ENCODE data around the gene TLCD3A. TPM values are rescaled to one million over a fixed set of nuclear protein-coding genes. Genes with fewer than 3 reads are reported as not detected.

Gene TLCD3A
- total and polyA plus RNA-seq, 2 donors (not counting 3 experiments of a cell fraction or from before 2014, with no cell fraction given): 36.6 to 54.1 TPM

DNA sequence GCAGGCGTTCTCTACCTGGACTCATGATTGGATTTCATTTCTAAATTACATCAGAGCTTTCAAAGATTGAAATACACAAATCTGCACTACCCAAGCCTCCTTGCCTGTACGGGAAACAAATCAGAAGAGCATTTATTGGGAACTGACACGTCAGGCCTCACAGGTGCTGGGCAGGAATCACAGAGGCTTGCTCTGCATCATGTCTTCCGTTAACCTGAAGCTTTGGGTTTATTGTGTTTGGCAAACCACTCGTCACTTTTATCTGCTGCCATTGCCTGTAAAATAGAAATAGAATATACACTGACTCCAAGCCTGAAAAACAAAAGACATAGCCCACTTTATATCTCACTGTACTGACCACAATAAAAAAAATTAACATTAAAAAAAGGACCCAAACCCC lies 27.6 kb downstream of the TLCD3A start:
- POLR2A ChIA-PET: interaction anchor here (0.6 kb wide), 1 partner anchor 336 kb away, joined by 6 read pairs; no protein-coding TSS in a partner anchor
- no peaks in the 10 kb centered on the region for H3K9me3 ChIP-seq (replicated peaks; ENCODE audit: control insufficient read depth, insufficient read depth, low read length)
- dilution Hi-C loops (cut with MboI; ENCODE audit: extremely low pct_ligation_motif_present, low sequenced_read_pairs): no loop called here

More for the DNA sequence above, 27.6 kb downstream of the TLCD3A start:
- BruUV-seq (replicated peaks): no TSS peak
- H3K36me3 ChIP-seq (ENCODE audit: control insufficient read depth in 2 of 2, extremely low read depth in 1 of 2, insufficient read depth in 2 of 2, low read length in 2 of 2): peaks cover 9 to 20% of the 10 kb centered on the region in 2 experiments
- peaks cover 9% of the 10 kb centered on the region for H3K4me1 ChIP-seq (ENCODE audit: control insufficient read depth, extremely low read depth, insufficient read depth, low read length)
- H2AFZ ChIP-seq (ENCODE audit: low read depth, low read length): no peak overlapping the region
- intact Hi-C loops (cut with micrococcal nuclease): no loop called here
- no peak overlapping the region for H3K4me2 ChIP-seq (ENCODE audit: insufficient read depth, low read length)
- no peaks in the 10 kb centered on the region for H4K20me1 ChIP-seq (replicated peaks; ENCODE audit: control insufficient read depth, extremely low read depth, insufficient read depth, low read length)
- DNase-seq (ENCODE audit: low read depth, low spot score) (no peak), FAIRE-seq (no peak)
- H3K4me3 ChIP-seq (replicated peaks in 1 of 3; ENCODE audit: insufficient read depth in 1 of 3, low read depth in 1 of 3, low read length in 3 of 3): no peak overlapping the region
- no peak overlapping the region for H3K9ac ChIP-seq (replicated peaks; ENCODE audit: extremely low read depth, insufficient read depth, low read length)
- no peaks in the 10 kb centered on the region for H3K27me3 ChIP-seq (ENCODE audit: control insufficient read depth in 2 of 2, insufficient read depth in 2 of 2, low read length in 2 of 2)
- no peaks in the 10 kb centered on the region for H3K9me1 ChIP-seq (replicated peaks; ENCODE audit: control insufficient read depth, extremely low read depth, insufficient read depth, low read length)
- H3K27ac ChIP-seq (ENCODE audit: insufficient read depth, low read depth, low read length): no peak overlapping the region
- no peaks in the 10 kb centered on the region for H3K79me2 ChIP-seq (ENCODE audit: control insufficient read depth, insufficient read depth, low read length)
- TF ChIP-seq GATA2 (IDR thresholded peaks at IDR 0.05; ENCODE audit: insufficient read depth, insufficient read length, low read depth, low read length) (no peak), MYC (IDR thresholded peaks at IDR 0.05; ENCODE audit: low read depth, low read length) (no peak), FOS (IDR thresholded peaks at IDR 0.05; ENCODE audit: borderline replicate concordance, insufficient read depth, low read length) (no peak), POLR2AphosphoS5 (IDR thresholded peaks at IDR 0.05; ENCODE audit: insufficient read depth, low read depth, low read length) (no peak), EZH2 (IDR thresholded peaks at IDR 0.05; ENCODE audit: borderline replicate concordance, low read depth, low read length, severe bottlenecking) (no peak), JUN (IDR thresholded peaks at IDR 0.05; ENCODE audit: borderline replicate concordance, insufficient read depth, insufficient read length, low read depth) (no peak), POLR2A (IDR thresholded peaks at IDR 0.05; ENCODE audit: low read depth, low read length) (no peak)
- TF ChIP-seq, protein P1, sequence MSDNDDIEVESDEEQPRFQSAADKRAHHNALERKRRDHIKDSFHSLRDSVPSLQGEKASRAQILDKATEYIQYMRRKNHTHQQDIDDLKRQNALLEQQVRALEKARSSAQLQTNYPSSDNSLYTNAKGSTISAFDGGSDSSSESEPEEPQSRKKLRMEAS (IDR thresholded peaks at IDR 0.05; ENCODE audit: insufficient read depth, insufficient read length): no peak
- TF ChIP-seq, protein P2, sequence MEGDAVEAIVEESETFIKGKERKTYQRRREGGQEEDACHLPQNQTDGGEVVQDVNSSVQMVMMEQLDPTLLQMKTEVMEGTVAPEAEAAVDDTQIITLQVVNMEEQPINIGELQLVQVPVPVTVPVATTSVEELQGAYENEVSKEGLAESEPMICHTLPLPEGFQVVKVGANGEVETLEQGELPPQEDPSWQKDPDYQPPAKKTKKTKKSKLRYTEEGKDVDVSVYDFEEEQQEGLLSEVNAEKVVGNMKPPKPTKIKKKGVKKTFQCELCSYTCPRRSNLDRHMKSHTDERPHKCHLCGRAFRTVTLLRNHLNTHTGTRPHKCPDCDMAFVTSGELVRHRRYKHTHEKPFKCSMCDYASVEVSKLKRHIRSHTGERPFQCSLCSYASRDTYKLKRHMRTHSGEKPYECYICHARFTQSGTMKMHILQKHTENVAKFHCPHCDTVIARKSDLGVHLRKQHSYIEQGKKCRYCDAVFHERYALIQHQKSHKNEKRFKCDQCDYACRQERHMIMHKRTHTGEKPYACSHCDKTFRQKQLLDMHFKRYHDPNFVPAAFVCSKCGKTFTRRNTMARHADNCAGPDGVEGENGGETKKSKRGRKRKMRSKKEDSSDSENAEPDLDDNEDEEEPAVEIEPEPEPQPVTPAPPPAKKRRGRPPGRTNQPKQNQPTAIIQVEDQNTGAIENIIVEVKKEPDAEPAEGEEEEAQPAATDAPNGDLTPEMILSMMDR (IDR thresholded peaks at IDR 0.05; ENCODE audit: extremely low read depth in 1 of 2, insufficient read depth in 1 of 2, low read depth in 1 of 2, low read length in 2 of 2): no peak
- CTCF ChIA-PET: no interaction called here

Data from endothelial cell of umbilical vein (primary cell).